ENCODE data around the gene BATF3. TPM values are rescaled to one million over a fixed set of nuclear protein-coding genes. Genes with fewer than 3 reads are reported as not detected.

BATF3 gene
- total RNA-seq, 1 donor from 2014 or later = 7.9 TPM

GRCh38 chr1:212674872-212675271, 24.8 kb downstream of the BATF3 start:
- intact Hi-C loops (cut with DNase I) = loop anchor here (10.0 kb wide), 1 partner anchor 330 kb away; no protein-coding TSS in a partner anchor
- Histone ChIP-seq H3K27me3 (no peaks in the 10 kb centered on the region), H3K4me1 (no peaks in the 10 kb centered on the region), H3K4me3 (no peak overlapping the region), H3K27ac (no peak overlapping the region), H3K36me3 (no peaks in the 10 kb centered on the region), H3K9me3 (no peaks in the 10 kb centered on the region)
- no peak for TF ChIP-seq POLR2AphosphoS5 (IDR thresholded peaks at IDR 0.05; ENCODE audit: insufficient read depth in 1 of 2, low read depth in 1 of 2)
- TF ChIP-seq, protein P1, sequence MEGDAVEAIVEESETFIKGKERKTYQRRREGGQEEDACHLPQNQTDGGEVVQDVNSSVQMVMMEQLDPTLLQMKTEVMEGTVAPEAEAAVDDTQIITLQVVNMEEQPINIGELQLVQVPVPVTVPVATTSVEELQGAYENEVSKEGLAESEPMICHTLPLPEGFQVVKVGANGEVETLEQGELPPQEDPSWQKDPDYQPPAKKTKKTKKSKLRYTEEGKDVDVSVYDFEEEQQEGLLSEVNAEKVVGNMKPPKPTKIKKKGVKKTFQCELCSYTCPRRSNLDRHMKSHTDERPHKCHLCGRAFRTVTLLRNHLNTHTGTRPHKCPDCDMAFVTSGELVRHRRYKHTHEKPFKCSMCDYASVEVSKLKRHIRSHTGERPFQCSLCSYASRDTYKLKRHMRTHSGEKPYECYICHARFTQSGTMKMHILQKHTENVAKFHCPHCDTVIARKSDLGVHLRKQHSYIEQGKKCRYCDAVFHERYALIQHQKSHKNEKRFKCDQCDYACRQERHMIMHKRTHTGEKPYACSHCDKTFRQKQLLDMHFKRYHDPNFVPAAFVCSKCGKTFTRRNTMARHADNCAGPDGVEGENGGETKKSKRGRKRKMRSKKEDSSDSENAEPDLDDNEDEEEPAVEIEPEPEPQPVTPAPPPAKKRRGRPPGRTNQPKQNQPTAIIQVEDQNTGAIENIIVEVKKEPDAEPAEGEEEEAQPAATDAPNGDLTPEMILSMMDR (IDR thresholded peaks at IDR 0.05) = no peak
- no peak for TF ChIP-seq POLR2A (IDR thresholded peaks at IDR 0.05)
- DNase-seq (ENCODE audit: extremely low spot score in 2 of 2) = no peak

DNA sequence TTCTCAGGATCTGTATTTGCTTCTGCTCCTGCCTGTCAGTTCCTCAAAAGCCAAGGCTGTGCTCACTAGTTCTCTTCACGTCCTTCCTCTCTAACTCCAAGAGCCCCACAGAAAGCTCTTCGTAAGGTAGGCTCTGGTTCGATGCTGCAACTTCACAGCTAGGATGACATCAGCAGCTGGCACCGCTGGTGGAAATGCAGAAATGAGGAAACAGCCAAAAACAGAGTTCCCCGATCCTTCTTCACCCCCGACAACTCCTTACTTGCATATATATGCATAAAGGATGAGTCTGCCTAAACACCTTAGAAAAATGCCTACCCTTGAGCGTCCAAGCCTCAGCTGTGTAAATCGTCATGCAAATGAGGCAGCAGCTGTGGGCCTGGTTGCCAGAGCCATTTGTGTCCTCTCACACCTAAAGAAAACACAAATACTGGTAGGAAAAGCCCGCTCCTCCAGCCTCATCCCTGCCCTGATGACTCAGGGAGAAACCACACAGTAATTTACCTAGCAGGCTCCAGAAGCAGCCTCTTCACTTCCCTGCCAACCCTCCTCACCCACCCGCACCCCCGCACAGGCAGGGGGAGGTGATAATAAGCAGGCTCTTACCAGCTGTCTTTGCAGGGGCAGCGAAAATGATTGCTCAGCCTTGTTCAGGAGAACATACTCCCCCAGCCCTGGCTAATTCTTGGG, 28.2 kb downstream of the BATF3 start:
- no peaks in the 10 kb centered on the region for H3K9me3 ChIP-seq
- H3K27ac ChIP-seq = no peak overlapping the region
- no peaks in the 10 kb centered on the region for H3K36me3 ChIP-seq
- TF ChIP-seq POLR2AphosphoS5 (IDR thresholded peaks at IDR 0.05; ENCODE audit: insufficient read depth in 1 of 2, low read depth in 1 of 2) (no peak), POLR2A (IDR thresholded peaks at IDR 0.05) (no peak)
- TF ChIP-seq, protein P1 (IDR thresholded peaks at IDR 0.05) = no peak
- no peaks in the 10 kb centered on the region for H3K27me3 ChIP-seq
- no peak overlapping the region for H3K4me3 ChIP-seq
- peak in 1 of 2 donors; percentile 88 for DNase-seq (ENCODE audit: extremely low spot score in 2 of 2)
- intact Hi-C loops (cut with DNase I) = loop anchor here (10.0 kb wide), 1 partner anchor 333 kb away; no protein-coding TSS in a partner anchor
- H3K4me1 ChIP-seq = peaks cover 15% of the 10 kb centered on the region

- no peaks in the 10 kb centered on the region for H3K27me3 ChIP-seq
- no peak for DNase-seq (ENCODE audit: extremely low spot score in 2 of 2)
- peaks cover 15% of the 10 kb centered on the region for H3K4me1 ChIP-seq
- H3K9me3 ChIP-seq = no peaks in the 10 kb centered on the region
- H3K36me3 ChIP-seq = no peaks in the 10 kb centered on the region
- intact Hi-C loops (cut with DNase I) = loop anchor here (10.0 kb wide), 1 partner anchor 334 kb away; no protein-coding TSS in a partner anchor
- H3K4me3 ChIP-seq = no peak overlapping the region
- no peak overlapping the region for H3K27ac ChIP-seq
- TF ChIP-seq POLR2A (IDR thresholded peaks at IDR 0.05) (no peak), POLR2AphosphoS5 (IDR thresholded peaks at IDR 0.05; ENCODE audit: insufficient read depth in 1 of 2, low read depth in 1 of 2) (no peak)
- TF ChIP-seq, protein P1 (IDR thresholded peaks at IDR 0.05) = no peak
These were observed 28.8 kb downstream of the BATF3 start for GRCh38 chr1:212670882-212671281.

DNA sequence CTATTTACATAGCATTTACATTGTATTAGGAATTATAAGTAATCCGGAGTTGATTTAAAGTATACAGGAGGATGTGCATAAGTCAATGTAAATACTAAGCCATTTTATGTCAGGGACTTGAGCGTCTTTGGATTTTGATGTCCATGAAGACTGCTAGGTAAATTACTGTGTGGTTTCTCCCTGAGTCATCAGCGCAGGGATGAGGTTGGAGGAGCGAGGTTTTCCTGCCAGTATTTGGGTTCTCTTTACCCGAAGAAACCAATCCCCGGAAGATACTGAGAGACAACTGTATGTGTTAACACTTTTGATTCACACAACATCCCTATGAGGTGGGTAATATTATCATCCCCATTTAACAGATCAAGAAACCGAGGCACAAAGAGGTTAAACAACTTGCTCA, 29.3 kb downstream of the BATF3 start:
- Histone ChIP-seq H3K27ac (no peak overlapping the region), H3K36me3 (no peaks in the 10 kb centered on the region), H3K4me1 (peaks cover 15% of the 10 kb centered on the region), H3K9me3 (no peaks in the 10 kb centered on the region), H3K4me3 (no peak overlapping the region), H3K27me3 (no peaks in the 10 kb centered on the region)
- no peak for DNase-seq (ENCODE audit: extremely low spot score in 2 of 2)
- TF ChIP-seq POLR2AphosphoS5 (IDR thresholded peaks at IDR 0.05; ENCODE audit: insufficient read depth in 1 of 2, low read depth in 1 of 2) = no peak
- TF ChIP-seq, protein P1 (IDR thresholded peaks at IDR 0.05) = no peak
- TF ChIP-seq POLR2A (IDR thresholded peaks at IDR 0.05) = no peak
- intact Hi-C loops (cut with DNase I) = loop anchor here (10.0 kb wide), 1 partner anchor 334 kb away; no protein-coding TSS in a partner anchor

DNA sequence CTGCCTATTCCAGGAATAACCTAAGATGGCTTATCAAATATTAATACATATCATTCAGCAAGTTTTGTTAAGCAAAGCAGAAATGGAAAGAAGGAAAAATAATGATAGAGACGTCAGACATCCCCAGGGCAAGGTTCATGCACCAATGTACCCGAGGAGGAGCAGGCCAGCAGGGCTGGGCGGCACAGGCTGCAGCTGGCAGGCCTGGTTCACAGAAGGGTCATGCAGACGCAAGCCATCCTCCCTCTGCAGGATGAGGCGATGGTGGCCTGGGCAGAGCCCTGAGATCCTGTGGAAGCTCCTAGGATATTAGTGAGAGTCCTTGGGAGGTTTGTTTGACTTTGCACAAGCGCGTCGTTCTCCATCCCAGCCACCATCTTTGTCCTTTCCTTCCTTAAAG, 30.0 kb downstream of the BATF3 start:
- no peak overlapping the region for H3K4me3 ChIP-seq
- H3K27me3 ChIP-seq = no peaks in the 10 kb centered on the region
- H3K9me3 ChIP-seq = no peaks in the 10 kb centered on the region
- DNase-seq (ENCODE audit: extremely low spot score in 2 of 2) = peak in 1 of 2 donors; percentile 55
- no peak overlapping the region for H3K27ac ChIP-seq
- intact Hi-C loops (cut with DNase I) = loop anchor here (5.0 kb wide), 1 partner anchor 113 kb away; no protein-coding TSS in a partner anchor
- TF ChIP-seq, protein P1 (IDR thresholded peaks at IDR 0.05) = no peak
- no peak for TF ChIP-seq POLR2AphosphoS5 (IDR thresholded peaks at IDR 0.05; ENCODE audit: insufficient read depth in 1 of 2, low read depth in 1 of 2)
- no peak for TF ChIP-seq POLR2A (IDR thresholded peaks at IDR 0.05)
- no peaks in the 10 kb centered on the region for H3K36me3 ChIP-seq
- H3K4me1 ChIP-seq = peaks cover 15% of the 10 kb centered on the region

Measured in vagina (tissue), 2 donors.